SU-DHL-6 (cell line): ENCODE data around the gene THSD4.

Experiments
- H2AFZ ChIP-seq: fragments of 200-600 bp; sonication (generic); 2 replicates; pipeline ENCODE4 v1.6.1; 2014; ENCODE audit warnings: low read depth, mild to moderate bottlenecking, moderate library complexity, mixed read lengths, antibody characterized with exemption, low read length; ENCODE audit not compliant: severe bottlenecking
- H3F3A ChIP-seq: fragments of 200-600 bp; shearing (Covaris generic); 2 replicates; pipeline ENCODE4 v1.6.0; 2016; ENCODE audit warnings: antibody characterized with exemption, mild to moderate bottlenecking; ENCODE audit not compliant: insufficient read depth
- H3K27ac ChIP-seq: fragments of 200-600 bp; sonication (generic); 2 replicates; pipeline ENCODE4 v1.5.1; 2016; ENCODE audit warnings: low read depth, mild to moderate bottlenecking, low read length, moderate library complexity, mixed read lengths
- H3K27me3 ChIP-seq: fragments of 200-600 bp; sonication (generic), shearing (Covaris generic); 2 replicates; pipeline ENCODE4 v1.6.0; 2014; ENCODE audit warnings: mild to moderate bottlenecking, low read length
- H3K36me3 ChIP-seq: fragments of 200-600 bp; sonication (generic); 2 replicates; pipeline ENCODE4 v1.6.1; 2014; ENCODE audit warnings: mild to moderate bottlenecking, low read length, mixed read lengths
- H3K4me2 ChIP-seq: fragments of 300-600, 200-600 bp; shearing (Covaris generic), sonication (generic); 2 replicates; pipeline ENCODE4 v1.6.0; 2014; ENCODE audit warnings: low read length, low read depth, mild to moderate bottlenecking; ENCODE audit not compliant: poor library complexity, severe bottlenecking
- H3K4me3 ChIP-seq: fragments of 200-600 bp; sonication (generic); 2 replicates; pipeline ENCODE4 v1.5.1; 2014; ENCODE audit warnings: antibody characterized with exemption, low read length, mild to moderate bottlenecking, mixed read lengths; ENCODE audit not compliant: insufficient read depth, poor library complexity, severe bottlenecking
- H3K79me2 ChIP-seq: fragments of 200-600 bp; sonication (generic); 2 replicates; pipeline ENCODE4 v1.6.1; 2014; ENCODE audit warnings: mild to moderate bottlenecking, low read length, moderate library complexity; ENCODE audit not compliant: insufficient read depth
- H3K9ac ChIP-seq: fragments of 200-600 bp; sonication (generic); 2 replicates; pipeline ENCODE4 v1.7.0; 2014; ENCODE audit warnings: mild to moderate bottlenecking, low read length
- H3K9me2 ChIP-seq: fragments of 200-600 bp; sonication (generic); replicated peaks from 2 replicates; pipeline ENCODE4 v1.6.1; 2014; ENCODE audit warnings: low read length; ENCODE audit not compliant: insufficient read depth
- H3K9me3 ChIP-seq: fragments of 200-600 bp; sonication (generic); 2 replicates; pipeline ENCODE4 v1.6.1; 2014; ENCODE audit warnings: low read length, mixed read lengths; ENCODE audit not compliant: insufficient read depth
- H4K20me1 ChIP-seq: fragments of 200-600 bp; sonication (generic); 2 replicates; pipeline ENCODE4 v1.6.1; 2014; ENCODE audit warnings: low read depth, mild to moderate bottlenecking, antibody characterized with exemption, low read length, moderate library complexity, mixed read lengths
- EZH2phosphoT487 ChIP-seq: fragments of 200-600 bp; sonication (generic), shearing (Covaris generic); conservative IDR thresholded peaks from 2 replicates; pipeline ENCODE4 v1.6.1; 2018; ENCODE audit warnings: mild to moderate bottlenecking, antibody characterized with exemption, low read length, moderate library complexity, mixed read lengths
- TF ChIP-seq, protein P1 (sequence below): fragments of 200-600 bp; sonication (generic); IDR thresholded peaks from one replicate; pipeline ENCODE4 v1.5.1; 2017; ENCODE audit warnings: antibody characterized with exemption, mild to moderate bottlenecking, low read length, moderate library complexity; ENCODE audit not compliant: insufficient read depth, poor library complexity, severe bottlenecking

The THSD4 gene

DNA sequence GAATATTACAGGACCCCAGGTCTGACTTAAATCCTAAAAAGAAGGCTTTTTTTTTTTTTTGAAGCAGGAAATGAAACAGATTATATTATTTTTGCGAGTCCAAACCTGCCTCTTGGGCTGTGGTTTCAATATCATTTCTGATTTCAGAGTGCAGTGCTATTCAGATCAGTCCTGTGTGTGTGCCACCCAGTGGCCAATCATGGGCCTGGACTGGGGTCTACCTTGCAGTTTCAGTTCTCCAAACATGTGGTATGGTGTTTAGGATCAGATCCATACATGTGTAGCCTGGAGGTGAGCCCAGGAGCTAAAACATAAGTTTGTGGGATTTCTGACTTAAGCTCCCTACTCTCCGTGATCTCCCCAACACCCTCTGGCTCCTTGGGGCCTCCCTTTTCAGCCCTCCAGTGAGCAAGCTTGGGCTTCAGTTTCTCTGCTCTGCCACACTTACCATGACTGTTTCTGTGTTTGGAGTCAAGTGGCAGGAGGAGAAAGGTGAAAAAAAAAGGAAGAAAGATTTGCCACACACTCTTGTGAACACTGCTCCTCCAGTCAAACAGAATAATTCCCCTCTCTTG is 12.1 kb upstream of the THSD4 start:
- Histone ChIP-seq H3K4me3 (no peak overlapping the region), H2AFZ (no peak overlapping the region), H3K9me2 (no peaks in the 10 kb centered on the region), H3F3A (no peaks in the 10 kb centered on the region), H4K20me1 (no peaks in the 10 kb centered on the region), H3K27ac (no peak overlapping the region), H3K4me2 (no peak overlapping the region), H3K9ac (no peak overlapping the region), H3K36me3 (no peaks in the 10 kb centered on the region), H3K79me2 (no peaks in the 10 kb centered on the region), H3K27me3 (no peaks in the 10 kb centered on the region), H3K9me3 (no peaks in the 10 kb centered on the region)
- no peak for TF ChIP-seq EZH2phosphoT487
- TF ChIP-seq, protein P1, sequence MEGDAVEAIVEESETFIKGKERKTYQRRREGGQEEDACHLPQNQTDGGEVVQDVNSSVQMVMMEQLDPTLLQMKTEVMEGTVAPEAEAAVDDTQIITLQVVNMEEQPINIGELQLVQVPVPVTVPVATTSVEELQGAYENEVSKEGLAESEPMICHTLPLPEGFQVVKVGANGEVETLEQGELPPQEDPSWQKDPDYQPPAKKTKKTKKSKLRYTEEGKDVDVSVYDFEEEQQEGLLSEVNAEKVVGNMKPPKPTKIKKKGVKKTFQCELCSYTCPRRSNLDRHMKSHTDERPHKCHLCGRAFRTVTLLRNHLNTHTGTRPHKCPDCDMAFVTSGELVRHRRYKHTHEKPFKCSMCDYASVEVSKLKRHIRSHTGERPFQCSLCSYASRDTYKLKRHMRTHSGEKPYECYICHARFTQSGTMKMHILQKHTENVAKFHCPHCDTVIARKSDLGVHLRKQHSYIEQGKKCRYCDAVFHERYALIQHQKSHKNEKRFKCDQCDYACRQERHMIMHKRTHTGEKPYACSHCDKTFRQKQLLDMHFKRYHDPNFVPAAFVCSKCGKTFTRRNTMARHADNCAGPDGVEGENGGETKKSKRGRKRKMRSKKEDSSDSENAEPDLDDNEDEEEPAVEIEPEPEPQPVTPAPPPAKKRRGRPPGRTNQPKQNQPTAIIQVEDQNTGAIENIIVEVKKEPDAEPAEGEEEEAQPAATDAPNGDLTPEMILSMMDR: peak; percentile 21

DNA sequence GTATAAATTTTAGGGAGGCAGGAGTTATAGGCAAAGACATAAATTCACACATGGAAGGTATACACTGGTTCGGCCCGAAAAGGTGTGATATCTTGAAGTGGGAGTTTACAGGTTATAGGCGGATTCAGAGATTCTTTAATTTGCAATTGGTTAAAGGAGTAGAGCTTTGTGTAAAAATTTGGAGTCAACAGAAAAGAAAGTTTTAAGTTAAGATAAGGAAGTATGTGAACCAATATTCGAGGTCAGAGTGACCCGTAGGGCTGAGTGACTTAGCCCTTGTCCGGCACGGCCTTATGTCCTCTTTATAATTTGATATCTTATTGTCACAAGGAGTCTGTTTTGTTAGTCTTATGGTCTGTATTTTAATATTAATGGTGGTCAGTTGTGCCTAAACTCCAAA is 10.6 kb upstream of the THSD4 start:
- Histone ChIP-seq H3F3A (no peaks in the 10 kb centered on the region), H3K4me2 (no peak overlapping the region), H3K9ac (no peak overlapping the region), H3K9me2 (no peaks in the 10 kb centered on the region), H3K27ac (no peak overlapping the region), H3K4me3 (no peak overlapping the region), H4K20me1 (no peaks in the 10 kb centered on the region), H3K79me2 (no peaks in the 10 kb centered on the region), H3K27me3 (no peaks in the 10 kb centered on the region), H2AFZ (no peak overlapping the region), H3K36me3 (no peaks in the 10 kb centered on the region), H3K9me3 (no peaks in the 10 kb centered on the region)
- TF ChIP-seq, protein P1: no peak
- TF ChIP-seq EZH2phosphoT487: no peak

DNA sequence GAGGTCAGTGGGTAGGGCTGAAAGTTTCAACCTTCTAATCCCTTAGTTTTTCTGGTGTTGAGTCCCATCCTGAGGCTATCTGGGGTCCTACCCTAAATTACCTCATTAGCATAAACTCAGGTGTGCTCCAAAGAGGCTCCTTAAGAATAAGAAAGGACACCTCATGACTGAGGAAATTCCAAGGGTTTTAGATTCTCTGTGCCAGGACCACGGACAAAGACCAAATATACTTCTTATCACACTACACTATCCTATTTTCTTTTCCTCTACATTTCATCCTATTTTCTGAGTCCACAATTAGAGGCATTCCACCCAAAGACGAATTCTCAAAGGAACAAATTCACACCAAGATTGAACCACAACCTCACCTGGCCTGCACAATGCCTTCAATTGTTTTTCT is 9.8 kb upstream of the THSD4 start:
- Histone ChIP-seq H3K36me3 (no peaks in the 10 kb centered on the region), H3K79me2 (no peaks in the 10 kb centered on the region), H3K9me3 (no peaks in the 10 kb centered on the region), H4K20me1 (no peaks in the 10 kb centered on the region), H3K27ac (no peak overlapping the region), H3K27me3 (no peaks in the 10 kb centered on the region), H3K4me2 (no peak overlapping the region), H2AFZ (no peak overlapping the region), H3K9me2 (no peaks in the 10 kb centered on the region), H3F3A (no peaks in the 10 kb centered on the region), H3K9ac (no peak overlapping the region), H3K4me3 (no peak overlapping the region)
- no peak for TF ChIP-seq EZH2phosphoT487
- TF ChIP-seq, protein P1: no peak
